ES-I3 (cell line): ENCODE results near the gene ERG.

ENCODE experiments used
- H3K36me3 ChIP-seq: 2 replicates; pipeline ENCODE4 v1.6.1; 2013; ENCODE audit warnings: mild to moderate bottlenecking, low read length, control low read depth, moderate library complexity; ENCODE audit not compliant: insufficient read depth
- H3K4me1 ChIP-seq: 2 replicates; pipeline ENCODE4 v1.6.1; 2013; ENCODE audit warnings: mild to moderate bottlenecking, control low read depth, low read length; ENCODE audit not compliant: insufficient read depth
- H3K9ac ChIP-seq: 2 replicates; pipeline ENCODE4 v1.6.1; 2013; ENCODE audit warnings: low read depth, mild to moderate bottlenecking, low read length, moderate library complexity
- H3K9me3 ChIP-seq: 2 replicates; pipeline ENCODE4 v1.6.1; 2013; ENCODE audit warnings: mild to moderate bottlenecking, low read length, moderate library complexity; ENCODE audit not compliant: control insufficient read depth, insufficient read depth

ERG gene

DNA sequence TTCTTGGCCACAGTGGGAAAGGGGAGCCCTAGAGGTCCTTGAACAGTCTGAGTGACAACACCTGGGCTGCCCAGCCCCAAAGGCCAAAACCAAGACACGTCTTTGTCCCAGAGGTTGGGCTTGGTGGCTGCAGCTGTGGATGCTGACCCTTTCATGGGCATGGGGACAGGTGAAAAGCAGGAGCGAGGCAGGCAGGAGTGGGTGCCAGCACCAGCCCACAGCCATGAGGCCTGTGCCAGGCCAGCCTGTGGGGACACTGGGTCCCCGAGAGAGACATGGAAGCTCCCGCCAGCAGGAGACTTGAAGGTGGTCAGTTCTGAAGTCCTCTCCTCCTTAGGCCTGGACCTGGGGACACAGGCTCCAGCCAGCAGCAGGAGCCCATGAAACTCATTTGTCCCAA is 142.9 kb downstream of the ERG start:
- Histone ChIP-seq H3K9me3 (no peaks in the 10 kb centered on the region), H3K36me3 (no peaks in the 10 kb centered on the region), H3K9ac (no peak overlapping the region)

DNA sequence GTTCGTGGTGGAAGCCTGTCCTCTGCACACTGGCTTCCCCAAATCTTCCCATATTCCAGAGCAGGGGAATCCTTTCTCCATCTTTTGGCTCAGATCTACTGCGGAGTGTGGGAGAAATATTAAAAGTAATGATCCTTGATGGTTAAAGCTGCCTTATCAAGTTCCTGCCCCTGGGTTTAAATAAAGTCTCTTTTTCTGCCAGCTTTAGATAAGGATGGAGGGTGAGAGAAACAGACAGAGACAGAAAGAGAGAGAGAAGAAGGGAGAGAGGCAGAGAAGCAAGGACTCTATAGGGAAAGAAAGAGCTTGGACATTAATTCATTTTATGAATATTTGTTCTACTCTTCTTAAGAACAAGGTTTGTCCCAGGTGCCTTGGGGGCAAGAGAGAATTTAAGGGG is 143.5 kb downstream of the ERG start:
- H3K9me3 ChIP-seq, result 0 out of 2 replicates have a peak, but pooled peaks cover 2% of the 10 kb centered on the region
- no peaks in the 10 kb centered on the region for H3K36me3 ChIP-seq
- peaks cover 19% of the 10 kb centered on the region for H3K4me1 ChIP-seq
- no peak overlapping the region for H3K9ac ChIP-seq

More for the DNA sequence above, 142.9 kb downstream of the ERG start:
- H3K4me1 ChIP-seq, result peaks cover 17% of the 10 kb centered on the region

DNA sequence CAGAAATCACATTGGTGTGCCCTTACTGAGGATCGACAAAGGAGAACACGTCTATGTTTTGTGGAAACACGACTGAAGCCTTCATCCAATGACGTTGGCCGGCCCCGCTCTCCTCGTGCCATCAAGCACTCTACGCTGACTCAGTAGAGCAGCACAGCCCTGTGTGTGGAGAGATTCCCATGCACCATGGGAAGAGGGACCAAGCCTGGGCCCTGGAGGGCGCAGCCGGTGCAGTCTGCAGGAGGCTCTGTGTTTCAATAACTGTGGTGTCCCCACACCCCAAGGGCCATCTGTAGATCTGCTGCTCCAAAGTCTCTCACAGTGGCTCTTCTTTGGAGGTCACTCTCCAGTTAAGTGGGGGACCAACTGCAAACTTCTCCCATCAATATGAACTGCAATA is 144.0 kb downstream of the ERG start:
- no peak overlapping the region for H3K9ac ChIP-seq
- H3K9me3 ChIP-seq, result 0 out of 2 replicates have a peak, but pooled peaks cover 2% of the 10 kb centered on the region
- H3K36me3 ChIP-seq, result no peaks in the 10 kb centered on the region
- H3K4me1 ChIP-seq, result peaks cover 19% of the 10 kb centered on the region

GRCh38 chr21:38352536-38353219 is 145.6 kb downstream of the ERG start:
- peaks cover 19% of the 10 kb centered on the region for H3K4me1 ChIP-seq
- H3K36me3 ChIP-seq, result no peaks in the 10 kb centered on the region
- 0 out of 2 replicates have a peak, but pooled peaks cover 2% of the 10 kb centered on the region for H3K9me3 ChIP-seq
- H3K9ac ChIP-seq, result no peak overlapping the region

DNA sequence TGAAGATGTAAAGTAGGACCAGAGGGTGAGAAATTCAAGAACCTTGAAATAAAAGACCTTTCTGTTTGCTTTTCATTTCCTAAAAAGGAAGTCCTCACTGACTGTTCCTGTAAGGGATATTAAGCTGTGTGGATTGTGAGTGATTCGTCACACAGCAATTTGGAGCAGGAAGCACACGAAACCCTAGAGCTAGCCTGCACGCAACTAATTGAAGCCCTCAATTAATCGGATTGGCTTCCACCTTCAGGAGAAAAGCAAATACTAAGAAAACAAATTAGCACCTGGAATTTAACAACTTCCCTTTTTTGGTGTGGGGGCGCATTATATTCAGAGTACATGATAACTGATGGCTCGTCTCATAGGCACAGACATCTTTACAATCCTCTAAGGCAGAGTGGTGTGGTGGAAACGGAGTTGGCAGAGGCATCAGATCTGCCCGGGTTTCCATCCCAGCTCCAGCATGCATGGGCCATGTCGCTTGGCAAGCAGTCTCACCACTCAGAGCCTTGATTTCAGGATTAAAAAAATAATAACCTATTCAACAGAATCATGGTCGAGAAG is 146.2 kb downstream of the ERG start:
- Histone ChIP-seq H3K9me3 (0 out of 2 replicates have a peak, but pooled peaks cover 2% of the 10 kb centered on the region), H3K4me1 (peaks cover 19% of the 10 kb centered on the region), H3K9ac (no peak overlapping the region), H3K36me3 (no peaks in the 10 kb centered on the region)

DNA sequence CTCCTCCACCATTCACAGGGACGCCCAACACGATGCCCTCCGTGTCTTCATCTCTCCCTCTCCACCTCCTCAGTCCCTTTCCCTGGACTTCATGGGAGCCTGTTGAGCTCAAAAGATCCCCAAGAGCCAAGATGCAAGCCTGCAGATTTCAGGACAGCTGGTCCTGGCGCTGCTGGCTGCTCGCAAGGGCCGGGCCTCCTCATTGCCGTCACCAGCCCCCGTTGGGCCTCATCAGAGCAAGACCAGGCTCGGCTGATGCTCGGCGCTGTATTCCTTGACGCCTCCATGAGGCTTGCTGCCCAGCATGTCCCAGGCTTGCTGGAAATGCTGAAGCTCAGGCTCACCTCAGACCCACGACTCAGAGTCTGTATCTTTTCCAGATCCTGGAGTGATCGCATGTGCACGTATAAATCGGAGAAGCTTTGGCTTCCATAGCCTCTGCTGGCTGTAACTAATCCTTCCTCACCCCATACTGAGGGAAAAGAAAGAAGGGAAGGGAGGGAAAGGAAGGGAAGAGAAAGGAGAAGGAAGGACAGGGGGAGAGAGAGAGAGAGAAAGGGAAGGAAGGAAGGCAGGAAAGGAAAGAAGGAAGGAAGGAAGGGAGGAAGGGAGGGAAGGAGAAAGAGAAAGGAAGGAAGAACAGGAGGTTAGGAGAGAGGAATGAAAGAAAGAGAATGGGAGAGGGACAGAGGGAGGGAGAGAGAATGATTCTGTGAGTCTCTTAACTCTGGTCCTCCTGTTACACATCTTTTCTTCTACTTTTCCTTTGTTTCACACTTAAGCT is 146.9 kb downstream of the ERG start:
- no peaks in the 10 kb centered on the region for H3K36me3 ChIP-seq
- peaks cover 19% of the 10 kb centered on the region for H3K4me1 ChIP-seq
- H3K9me3 ChIP-seq, result 0 out of 2 replicates have a peak, but pooled peaks cover 2% of the 10 kb centered on the region
- no peak overlapping the region for H3K9ac ChIP-seq

DNA sequence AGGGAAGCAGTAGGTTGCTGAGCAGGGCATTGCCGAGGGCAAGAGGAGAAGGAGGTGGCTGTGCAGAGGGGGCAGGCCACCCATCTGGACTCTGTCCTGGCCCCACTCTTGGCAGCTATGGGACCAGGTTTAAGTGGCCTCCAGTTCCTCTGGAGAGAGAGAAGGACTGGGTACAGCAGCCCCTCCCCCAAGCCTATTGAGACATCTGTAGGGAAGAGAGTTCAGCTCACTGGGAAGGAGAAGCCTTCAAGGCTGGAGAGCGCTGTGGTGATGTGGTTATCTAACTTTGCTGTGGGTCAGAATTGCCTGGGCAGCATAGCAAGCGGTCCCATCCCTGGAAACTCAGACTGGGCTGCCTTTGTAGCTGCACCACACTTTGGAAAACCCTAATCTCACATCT is 147.6 kb downstream of the ERG start:
- Histone ChIP-seq H3K9me3 (0 out of 2 replicates have a peak, but pooled peaks cover 2% of the 10 kb centered on the region), H3K36me3 (no peaks in the 10 kb centered on the region), H3K4me1 (peaks cover 19% of the 10 kb centered on the region), H3K9ac (no peak overlapping the region)

GRCh38 chr21:38349977-38350376 is 148.3 kb downstream of the ERG start:
- Histone ChIP-seq H3K9ac (no peak overlapping the region), H3K36me3 (no peaks in the 10 kb centered on the region), H3K4me1 (peaks cover 19% of the 10 kb centered on the region), H3K9me3 (0 out of 2 replicates have a peak, but pooled peaks cover 2% of the 10 kb centered on the region)

DNA sequence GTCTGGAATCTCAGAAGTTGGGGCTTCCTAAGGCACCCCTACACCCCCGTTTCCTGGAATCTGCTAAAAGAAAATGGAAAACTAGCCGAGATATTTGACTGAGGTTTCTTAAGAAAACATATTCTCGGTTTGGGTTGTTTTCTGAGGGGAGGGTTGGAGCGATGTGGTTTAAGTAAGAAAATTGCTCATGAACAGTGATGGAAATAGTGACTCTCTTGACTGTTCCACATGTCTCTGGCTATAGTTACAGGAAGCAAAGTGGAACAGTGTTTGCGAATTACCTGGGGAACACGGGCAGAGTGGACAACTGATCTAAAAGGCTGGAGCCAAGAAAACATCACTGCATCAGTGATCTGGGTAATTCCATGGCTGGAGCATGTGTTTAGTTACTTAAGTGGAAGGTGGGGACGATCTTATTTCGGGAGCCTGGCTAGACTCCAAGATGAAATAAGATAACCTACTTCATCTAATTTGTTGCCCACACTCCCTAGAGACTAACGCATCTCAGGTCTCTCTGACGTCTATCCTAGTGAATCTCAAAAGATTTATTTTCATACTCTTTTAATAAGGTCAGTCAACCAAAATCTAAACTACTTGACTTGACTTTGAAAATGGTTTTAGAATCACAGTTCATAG is 149.0 kb downstream of the ERG start:
- Histone ChIP-seq H3K36me3 (no peaks in the 10 kb centered on the region), H3K4me1 (peaks cover 19% of the 10 kb centered on the region), H3K9ac (no peak overlapping the region), H3K9me3 (0 out of 2 replicates have a peak, but pooled peaks cover 2% of the 10 kb centered on the region)

DNA sequence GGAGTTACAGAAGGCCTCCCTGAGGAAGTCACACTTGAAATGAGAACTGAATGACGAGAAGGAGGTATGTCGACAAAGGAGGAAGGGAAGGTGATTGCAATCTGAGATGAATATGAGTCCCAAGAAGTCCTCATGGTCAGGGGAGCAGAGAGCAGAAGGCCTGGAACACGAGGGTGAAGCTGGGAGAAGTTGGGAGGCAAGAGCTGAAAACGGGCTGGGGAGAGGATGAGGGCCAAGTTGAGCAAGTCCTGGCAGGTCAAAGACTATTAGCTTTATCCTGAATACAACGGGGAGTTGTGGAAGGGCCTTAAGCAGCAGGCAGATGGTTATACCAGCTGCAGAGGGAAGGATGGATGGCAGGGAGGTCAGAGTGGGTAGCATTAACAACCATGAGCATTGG is 152.0 kb downstream of the ERG start:
- Histone ChIP-seq H3K9ac (no peak overlapping the region), H3K4me1 (peaks cover 11% of the 10 kb centered on the region), H3K36me3 (no peaks in the 10 kb centered on the region), H3K9me3 (0 out of 2 replicates have a peak, but pooled peaks cover 2% of the 10 kb centered on the region)

DNA sequence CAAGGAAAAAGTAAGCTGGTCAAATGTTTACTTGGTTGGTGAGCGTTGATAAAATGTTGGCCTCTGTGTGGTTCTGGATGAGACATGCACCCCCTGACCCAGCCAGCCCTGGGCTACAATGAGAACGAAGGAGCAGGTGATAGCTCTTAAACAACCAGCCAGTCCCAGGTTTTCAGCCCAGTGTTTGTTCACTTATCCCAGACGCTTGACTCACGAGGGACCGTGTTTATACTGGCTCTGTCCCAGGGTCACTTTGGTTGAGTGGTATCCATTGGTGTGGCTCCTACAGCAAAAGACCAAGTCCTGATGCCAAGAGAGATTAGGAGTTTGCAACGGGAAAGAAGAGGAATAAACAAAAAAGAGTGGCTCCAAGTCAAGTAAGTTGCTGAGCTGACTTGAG is 154.6 kb downstream of the ERG start:
- Histone ChIP-seq H3K36me3 (no peaks in the 10 kb centered on the region), H3K9ac (no peak overlapping the region), H3K9me3 (no peaks in the 10 kb centered on the region), H3K4me1 (no peaks in the 10 kb centered on the region)

GRCh38 chr21:38342739-38343138 is 155.5 kb downstream of the ERG start:
- no peaks in the 10 kb centered on the region for H3K36me3 ChIP-seq
- no peaks in the 10 kb centered on the region for H3K9me3 ChIP-seq
- no peak overlapping the region for H3K9ac ChIP-seq
- H3K4me1 ChIP-seq, result no peaks in the 10 kb centered on the region

GRCh38 chr21:38341546-38342012 is 156.7 kb downstream of the ERG start:
- no peaks in the 10 kb centered on the region for H3K36me3 ChIP-seq
- H3K4me1 ChIP-seq, result no peaks in the 10 kb centered on the region
- no peak overlapping the region for H3K9ac ChIP-seq
- no peaks in the 10 kb centered on the region for H3K9me3 ChIP-seq

- Histone ChIP-seq H3K9me3 (no peaks in the 10 kb centered on the region), H3K9ac (no peak overlapping the region), H3K4me1 (no peaks in the 10 kb centered on the region), H3K36me3 (no peaks in the 10 kb centered on the region)
Measured at GRCh38 chr21:38340131-38340530, 158.1 kb downstream of the ERG start.
